GM06990 (cell line): ENCODE results near the gene LPAR3.

Experiments used
- DNase-seq: peaks from one replicate; pipeline ENCODE4 v3.0.0-alpha.2; 2011; ENCODE audit not compliant: insufficient read length; ENCODE audit errors: extremely low read depth
- H3K27me3 ChIP-seq: replicated peaks from 2 replicates; pipeline ENCODE4 v1.6.0; 2011; ENCODE audit warnings: low read length; ENCODE audit not compliant: control insufficient read depth, insufficient read depth
- H3K36me3 ChIP-seq: 2 replicates; pipeline ENCODE4 v1.5.1; 2011; ENCODE audit warnings: low read length; ENCODE audit not compliant: control insufficient read depth, insufficient read depth
- H3K4me3 ChIP-seq: replicated peaks from 2 replicates; pipeline ENCODE4 v1.5.1; 2011; ENCODE audit warnings: low read depth, mild to moderate bottlenecking, control low read depth, low read length
- TF ChIP-seq, protein P1 (sequence below): IDR thresholded peaks from 2 replicates; pipeline ENCODE4 v1.5.1; 2011; ENCODE audit warnings: low read length, control low read depth, mild to moderate bottlenecking, inconsistent platforms; ENCODE audit not compliant: insufficient read depth, poor library complexity, severe bottlenecking

LPAR3 gene, protein sequence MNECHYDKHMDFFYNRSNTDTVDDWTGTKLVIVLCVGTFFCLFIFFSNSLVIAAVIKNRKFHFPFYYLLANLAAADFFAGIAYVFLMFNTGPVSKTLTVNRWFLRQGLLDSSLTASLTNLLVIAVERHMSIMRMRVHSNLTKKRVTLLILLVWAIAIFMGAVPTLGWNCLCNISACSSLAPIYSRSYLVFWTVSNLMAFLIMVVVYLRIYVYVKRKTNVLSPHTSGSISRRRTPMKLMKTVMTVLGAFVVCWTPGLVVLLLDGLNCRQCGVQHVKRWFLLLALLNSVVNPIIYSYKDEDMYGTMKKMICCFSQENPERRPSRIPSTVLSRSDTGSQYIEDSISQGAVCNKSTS

DNA sequence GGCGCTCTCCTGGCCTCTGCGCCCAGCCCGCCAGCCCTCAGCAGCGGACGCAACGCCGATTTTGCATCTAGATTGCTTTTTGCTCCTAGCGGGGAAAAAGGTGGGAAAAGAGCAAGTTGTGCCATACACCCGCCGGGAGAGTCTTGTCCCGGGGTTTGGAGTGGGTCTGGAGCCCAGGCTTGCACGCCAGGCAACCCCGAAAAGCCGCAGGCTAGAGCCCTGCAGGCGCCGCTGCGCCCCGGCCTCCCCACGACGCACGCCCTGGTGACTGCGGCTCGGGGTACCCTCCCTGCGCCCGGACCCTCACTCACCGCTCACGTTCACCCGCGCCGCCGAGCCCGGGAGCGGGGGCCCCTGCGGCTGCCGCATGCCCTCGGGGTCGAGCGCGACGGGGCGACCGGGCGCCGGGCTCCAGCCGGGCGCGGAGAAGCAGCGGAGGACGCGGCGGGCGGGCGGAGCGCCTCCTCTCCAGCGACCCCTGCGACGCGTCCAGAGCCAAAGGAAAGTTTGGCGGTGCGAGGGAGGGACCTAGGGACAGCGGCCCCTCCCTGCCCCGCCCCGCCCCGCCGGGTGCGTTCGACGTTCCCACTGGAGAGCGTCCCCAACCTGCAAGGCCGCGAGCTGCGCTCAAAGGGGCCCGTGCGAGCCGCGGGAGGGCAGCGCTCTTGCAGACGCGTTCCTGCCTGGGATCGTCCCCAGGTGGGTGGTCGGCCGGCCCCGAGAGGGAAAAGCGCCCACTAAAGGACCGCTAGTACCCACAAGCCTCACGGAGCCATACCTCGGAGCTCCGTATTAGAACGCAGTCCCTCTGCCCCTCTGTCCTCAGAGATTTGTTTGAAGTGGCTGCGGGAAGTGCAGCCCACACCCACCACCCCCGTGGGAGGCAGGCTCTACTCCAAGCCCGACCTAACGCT is at the start of gene LPAR3:
TSS of gene LPAR3 (minus strand) at position 502 of the 914 bp plus-strand sequence. CDS start 27,086 bp downstream, outside the sequence.
- DNase-seq, result no peak
- peaks cover 2% of the 10 kb centered on the region; the same call in 1 of the 2 replicates for H3K27me3 ChIP-seq
- no peak within 1 kb of the TSS for H3K4me3 ChIP-seq
- H3K36me3 ChIP-seq, result no peaks in the 10 kb centered on the region
- TF ChIP-seq, protein P1, sequence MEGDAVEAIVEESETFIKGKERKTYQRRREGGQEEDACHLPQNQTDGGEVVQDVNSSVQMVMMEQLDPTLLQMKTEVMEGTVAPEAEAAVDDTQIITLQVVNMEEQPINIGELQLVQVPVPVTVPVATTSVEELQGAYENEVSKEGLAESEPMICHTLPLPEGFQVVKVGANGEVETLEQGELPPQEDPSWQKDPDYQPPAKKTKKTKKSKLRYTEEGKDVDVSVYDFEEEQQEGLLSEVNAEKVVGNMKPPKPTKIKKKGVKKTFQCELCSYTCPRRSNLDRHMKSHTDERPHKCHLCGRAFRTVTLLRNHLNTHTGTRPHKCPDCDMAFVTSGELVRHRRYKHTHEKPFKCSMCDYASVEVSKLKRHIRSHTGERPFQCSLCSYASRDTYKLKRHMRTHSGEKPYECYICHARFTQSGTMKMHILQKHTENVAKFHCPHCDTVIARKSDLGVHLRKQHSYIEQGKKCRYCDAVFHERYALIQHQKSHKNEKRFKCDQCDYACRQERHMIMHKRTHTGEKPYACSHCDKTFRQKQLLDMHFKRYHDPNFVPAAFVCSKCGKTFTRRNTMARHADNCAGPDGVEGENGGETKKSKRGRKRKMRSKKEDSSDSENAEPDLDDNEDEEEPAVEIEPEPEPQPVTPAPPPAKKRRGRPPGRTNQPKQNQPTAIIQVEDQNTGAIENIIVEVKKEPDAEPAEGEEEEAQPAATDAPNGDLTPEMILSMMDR, result no peak

DNA sequence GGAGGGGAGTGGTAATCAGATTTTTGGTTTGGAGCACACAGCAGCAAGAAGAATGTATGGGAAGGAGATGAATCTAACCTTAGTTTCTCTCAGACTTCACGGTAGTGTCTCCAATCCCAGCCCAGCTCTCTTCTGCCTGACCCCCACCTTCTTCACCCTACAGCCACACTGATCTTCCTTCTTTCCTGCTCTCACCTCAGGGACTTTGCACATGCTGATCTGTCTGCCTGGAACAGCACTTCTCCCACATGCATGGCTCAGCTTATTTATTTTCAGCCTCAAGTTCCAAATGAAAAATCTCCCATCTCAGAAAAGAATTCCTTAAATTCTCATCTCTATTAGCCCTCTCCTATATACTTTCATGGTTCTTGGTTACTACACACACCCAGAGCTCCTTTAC is 48.8 kb upstream of the LPAR3 start:
- peaks cover 18% of the 10 kb centered on the region for H3K36me3 ChIP-seq
- TF ChIP-seq, protein P1, result no peak

DNA sequence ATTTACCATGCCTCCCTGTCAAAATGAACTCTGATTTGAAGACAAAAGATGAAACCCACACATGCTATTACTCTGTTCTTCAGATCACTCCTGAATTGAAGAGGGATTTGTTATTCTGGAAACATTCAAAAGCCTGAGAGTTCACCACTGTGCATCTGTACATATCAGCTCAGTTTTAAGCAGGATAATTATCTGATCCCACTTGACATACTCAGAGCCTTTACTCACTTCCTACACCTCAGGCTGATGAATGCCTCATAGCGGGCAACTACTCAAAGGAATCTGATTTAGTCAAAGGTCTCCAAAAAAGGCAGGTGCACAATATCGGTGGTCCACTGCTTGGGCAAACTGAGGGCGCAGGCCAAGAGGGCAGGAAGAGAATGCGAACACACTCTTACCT is 47.5 kb upstream of the LPAR3 start:
- Histone ChIP-seq H3K27me3 (no peaks in the 10 kb centered on the region), H3K36me3 (peaks cover 21% of the 10 kb centered on the region), H3K4me3 (no peak overlapping the region)
- no peak for DNase-seq
- TF ChIP-seq, protein P1, result no peak

More for the DNA sequence above, 48.8 kb upstream of the LPAR3 start:
- Histone ChIP-seq H3K4me3 (no peak overlapping the region), H3K27me3 (no peaks in the 10 kb centered on the region)
- no peak for DNase-seq

DNA sequence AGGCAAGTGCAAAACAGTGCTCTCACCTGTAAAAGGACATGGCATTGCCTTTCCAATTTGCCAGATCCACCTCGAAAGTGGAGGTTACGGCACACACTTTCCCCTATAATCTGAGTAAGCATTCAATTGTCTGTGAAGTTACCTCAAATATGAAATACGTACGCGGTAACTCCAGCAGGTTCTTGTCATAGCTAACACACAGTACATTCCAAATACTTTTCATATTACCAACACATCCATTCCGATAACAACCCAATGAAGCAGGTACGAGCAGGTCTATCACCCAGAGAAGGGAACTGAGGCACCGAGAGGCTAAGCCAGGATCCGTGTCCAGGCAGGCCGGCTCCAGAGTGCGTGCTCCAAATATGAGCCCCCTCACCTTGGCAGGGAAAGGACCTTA is 46.8 kb upstream of the LPAR3 start:
- Histone ChIP-seq H3K27me3 (no peaks in the 10 kb centered on the region), H3K36me3 (peaks cover 23% of the 10 kb centered on the region), H3K4me3 (no peak overlapping the region)
- TF ChIP-seq, protein P1, result no peak
- DNase-seq, result no peak

DNA sequence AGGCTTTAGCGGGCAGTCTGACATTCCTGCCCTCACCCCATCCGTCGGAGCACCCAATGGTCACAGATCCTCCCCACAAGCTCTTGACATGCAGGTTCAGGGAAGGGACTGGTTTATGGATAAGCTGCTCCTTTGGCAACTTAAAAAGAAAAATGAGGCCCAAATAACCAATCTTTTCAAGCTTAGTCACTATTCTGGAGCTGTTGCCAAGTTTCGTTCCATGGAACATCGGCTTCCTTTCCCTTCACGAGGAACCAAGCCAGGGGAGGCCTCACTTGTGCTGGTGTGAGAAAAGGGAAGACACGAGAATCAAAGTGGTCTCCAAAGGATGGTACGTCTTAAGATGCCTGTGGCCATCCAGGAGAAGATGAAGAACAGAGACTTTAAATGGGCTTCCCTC is 46.1 kb upstream of the LPAR3 start:
- TF ChIP-seq, protein P1, result no peak
- H3K27me3 ChIP-seq, result no peaks in the 10 kb centered on the region
- no peak for DNase-seq
- H3K4me3 ChIP-seq, result no peak overlapping the region
- peaks cover 23% of the 10 kb centered on the region for H3K36me3 ChIP-seq
